ENCODE results near the gene C21orf58. TPM values are rescaled to one million over a fixed set of nuclear protein-coding genes. Genes with fewer than 3 reads are reported as not detected.

C21orf58 gene
- total RNA-seq, 1 experiment from 2014 or later = 10.8 TPM

GRCh38 chr21:46269466-46269865 lies 54.2 kb downstream of the C21orf58 start:
- no peak for TF ChIP-seq MAX (IDR thresholded peaks at IDR 0.05)
- TF ChIP-seq ZFX (IDR thresholded peaks at IDR 0.05) = no peak
- TF ChIP-seq REST (IDR thresholded peaks at IDR 0.05; ENCODE audit: low read depth) = no peak
- TF ChIP-seq EZH2phosphoT487 (IDR thresholded peaks at IDR 0.05; ENCODE audit: borderline replicate concordance) = no peak
- no peak for TF ChIP-seq YY1 (IDR thresholded peaks at IDR 0.05; ENCODE audit: extremely low read depth, insufficient replicate concordance, low read depth, low read length)
- TF ChIP-seq JUND (IDR thresholded peaks at IDR 0.05) = no peak
- TF ChIP-seq SIN3A (IDR thresholded peaks at IDR 0.05; ENCODE audit: low read depth) = no peak
- TF ChIP-seq ATF3 (IDR thresholded peaks at IDR 0.05) = no peak
- no peak for TF ChIP-seq ELF1 (IDR thresholded peaks at IDR 0.05; ENCODE audit: borderline replicate concordance, low read depth)
- TF ChIP-seq EGR1 (IDR thresholded peaks at IDR 0.05; ENCODE audit: low read depth) = no peak
- no peak for TF ChIP-seq ZNF274 (IDR thresholded peaks at IDR 0.05; ENCODE audit: low read depth, low read length)
- TF ChIP-seq FOSL1 (IDR thresholded peaks at IDR 0.05; ENCODE audit: low read depth) = no peak
- no peak for TF ChIP-seq POLR2AphosphoS5 (IDR thresholded peaks at IDR 0.05; ENCODE audit: low read depth, low read length)
- TF ChIP-seq SRF (IDR thresholded peaks at IDR 0.05; ENCODE audit: low read depth) = no peak
- no peak for TF ChIP-seq RAD21 (IDR thresholded peaks at IDR 0.05; ENCODE audit: low read depth)
- H3K4me3 ChIP-seq (replicated peaks in 1 of 2; ENCODE audit: low read depth in 1 of 2, low read length in 2 of 2) = no peak overlapping the region
- ATAC-seq (no peak), DNase-seq (ENCODE audit: low read depth, low spot score) (no peak)
- H3K36me3 ChIP-seq (ENCODE audit: control insufficient read depth in 1 of 2, insufficient read depth in 2 of 2, low read length in 2 of 2) = peaks cover 43 to 75% of the 10 kb centered on the region in 2 experiments
- POLR2A ChIA-PET = no interaction called here
- H3K9ac ChIP-seq (ENCODE audit: low read length) = no peak overlapping the region
- H3K9me2 ChIP-seq (ENCODE audit: insufficient read depth) = no peaks in the 10 kb centered on the region
- BruUV-seq (replicated peaks) = TSS peak; percentile 17
- no peaks in the 10 kb centered on the region for H3K9me3 ChIP-seq (ENCODE audit: control insufficient read depth in 1 of 2, insufficient read depth in 1 of 2, low read depth in 1 of 2, low read length in 2 of 2)
- no peak overlapping the region for H2AFZ ChIP-seq (ENCODE audit: low read depth, low read length, poor library complexity, severe bottlenecking)
- no peaks in the 10 kb centered on the region for H3K4me1 ChIP-seq (ENCODE audit: control insufficient read depth in 1 of 2, insufficient read depth in 2 of 2, low read length in 2 of 2)
- no peak overlapping the region for H3K4me2 ChIP-seq (ENCODE audit: low read length)
- H3K79me2 ChIP-seq (ENCODE audit: insufficient read depth, low read length) = peaks cover 9% of the 10 kb centered on the region; the same call in 1 of the 2 replicates
- no peaks in the 10 kb centered on the region for H3K27me3 ChIP-seq (ENCODE audit: insufficient read depth, low read length)
- intact Hi-C loops (cut with micrococcal nuclease) = no loop called here
- no peak overlapping the region for H3K27ac ChIP-seq (ENCODE audit: low read depth, low read length)
- CTCF ChIA-PET = no interaction called here
- no peaks in the 10 kb centered on the region for H4K20me1 ChIP-seq (ENCODE audit: insufficient read depth)
- RAD21 ChIA-PET (ENCODE audit: low non-redundant PET in 1 of 2, low total read pairs in 2 of 2, uncharacterized antibody in 2 of 2, unreplicated experiment in 2 of 2) = no interaction called here
